Umbilical cord (tissue), 2 donors: ENCODE measurements around the gene TRPV3. TPM values are rescaled to one million over a fixed set of nuclear protein-coding genes. Genes with fewer than 3 reads are reported as not detected.
"Not testable (repeated sequence)": the region's sequence is repeated elsewhere in the genome, so short reads cannot be mapped to it uniquely, and the experiment has no call there.

Experiments
- DNase-seq: peaks from one replicate; pipeline ENCODE4 v3.0.0-alpha.2; 2015; ENCODE audit warnings: low spot score
- total RNA-seq: library from RNA; depleted of rRNA; stranded (reverse); fragments of >200 nt; gene quantifications from one replicate; pipeline ENCODE4 v1.2.3, GENCODE V29; 2014; ENCODE audit warnings: low replicate concordance; ENCODE audit not compliant: insufficient read depth

The TRPV3 gene
- total RNA-seq = 8.9 TPM

- DNase-seq = peak; percentile 50
These were observed at the start of gene TRPV3 for GRCh38 chr17:3557768-3558583. Gene TRPV3, minus strand, starts transcription at chr17:3557812. Its CDS starts 2,962 bp downstream, at chr17:3554850.

GRCh38 chr17:3603870-3604259, 46.3 kb upstream of the TRPV3 start:
- no peak for DNase-seq

DNA sequence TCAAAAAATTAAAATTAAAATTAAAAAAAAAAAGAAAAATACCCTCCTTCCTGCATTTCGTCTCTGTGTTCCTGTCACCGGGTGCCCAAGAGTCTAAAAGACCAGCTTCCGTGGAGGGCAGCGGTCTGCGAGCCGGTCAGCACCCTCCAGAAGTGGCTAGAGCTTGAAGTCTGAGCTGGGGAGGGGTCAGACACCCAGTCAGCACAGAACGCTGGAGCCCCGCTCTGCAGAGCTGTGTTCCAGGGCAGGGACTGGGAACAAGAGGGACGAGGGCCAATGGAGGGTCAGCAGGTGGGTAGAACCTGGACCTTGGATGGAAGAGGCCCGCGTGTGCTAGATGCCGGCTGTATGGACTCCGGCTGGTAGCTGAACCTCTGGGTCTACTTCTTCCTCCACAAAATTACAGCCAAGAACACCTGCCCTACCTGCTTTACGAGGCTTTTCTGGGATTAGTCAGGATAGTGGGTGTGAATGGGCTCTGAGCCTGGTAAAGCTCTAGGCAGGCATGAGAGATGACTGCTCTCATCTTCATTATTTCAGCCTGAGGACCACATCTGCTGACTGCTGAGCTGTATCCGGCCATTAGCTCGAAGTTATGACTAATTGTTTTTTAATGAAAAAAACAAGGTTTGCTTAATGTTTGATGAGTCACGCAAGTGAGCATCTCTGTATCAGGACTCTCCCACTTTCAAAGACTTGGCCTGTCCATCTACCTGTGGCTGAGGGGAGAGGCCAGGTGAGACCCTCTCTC, 45.7 kb upstream of the TRPV3 start:
- no peak for DNase-seq

DNA sequence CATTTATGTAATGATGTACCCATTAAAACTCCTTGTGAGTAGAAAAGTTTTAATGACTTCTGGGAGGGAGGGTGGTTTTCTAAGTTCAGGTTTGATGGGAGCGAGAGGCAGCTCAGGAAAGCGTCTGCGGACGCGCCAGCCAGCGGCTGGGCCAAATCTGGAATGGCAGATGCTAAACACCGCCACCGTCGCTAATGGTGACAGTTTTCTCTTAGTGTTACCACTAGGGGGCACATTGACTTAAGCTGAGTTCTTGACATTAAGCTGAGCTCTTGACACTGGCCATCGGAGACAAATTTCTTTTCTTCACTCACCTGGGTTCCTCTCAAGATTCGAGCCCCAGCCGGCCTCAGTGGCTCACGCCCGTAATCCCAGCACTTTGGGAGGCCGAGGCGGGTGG, 44.9 kb upstream of the TRPV3 start:
- peak; percentile 12 for DNase-seq

GRCh38 chr17:3600529-3601205, 43.1 kb upstream of the TRPV3 start:
- DNase-seq = no peak

- DNase-seq = no peak
These were observed 40.5 kb upstream of the TRPV3 start for GRCh38 chr17:3598078-3598477.

DNA sequence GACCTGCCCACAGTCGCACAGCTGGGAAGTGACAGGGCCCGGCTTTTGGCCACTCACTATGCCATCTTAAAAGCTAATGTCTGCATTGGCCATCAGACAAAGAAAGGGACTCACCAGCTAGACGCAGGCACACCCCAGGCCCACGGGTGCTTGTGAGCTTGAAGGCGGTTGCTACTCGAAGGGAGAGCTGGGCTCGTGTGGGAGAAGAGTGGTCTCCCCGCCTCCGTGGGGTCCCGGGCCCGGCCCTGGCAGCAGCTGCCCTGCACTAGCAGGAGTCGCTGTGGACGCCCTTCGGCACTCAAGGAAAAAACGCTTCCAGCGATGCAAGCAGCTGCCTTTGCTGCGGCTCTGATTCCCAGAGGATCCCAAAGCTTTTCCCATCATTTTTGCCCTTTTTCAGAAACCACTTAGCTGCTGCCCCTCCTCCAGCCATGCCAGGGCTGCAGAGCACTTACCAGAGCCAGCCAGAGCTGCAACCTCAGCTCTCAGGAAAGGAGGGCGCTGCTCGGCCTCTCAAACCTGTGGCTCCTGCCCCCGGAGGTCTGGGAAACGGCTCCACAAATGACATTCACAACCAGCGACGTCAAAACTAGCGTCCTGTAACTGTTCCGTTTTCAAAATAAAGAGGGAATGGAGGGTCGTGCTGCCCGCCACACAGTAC, 39.3 kb upstream of the TRPV3 start:
- no peak for DNase-seq

GRCh38 chr17:3594976-3595375, 37.4 kb upstream of the TRPV3 start:
- no peak for DNase-seq

DNA sequence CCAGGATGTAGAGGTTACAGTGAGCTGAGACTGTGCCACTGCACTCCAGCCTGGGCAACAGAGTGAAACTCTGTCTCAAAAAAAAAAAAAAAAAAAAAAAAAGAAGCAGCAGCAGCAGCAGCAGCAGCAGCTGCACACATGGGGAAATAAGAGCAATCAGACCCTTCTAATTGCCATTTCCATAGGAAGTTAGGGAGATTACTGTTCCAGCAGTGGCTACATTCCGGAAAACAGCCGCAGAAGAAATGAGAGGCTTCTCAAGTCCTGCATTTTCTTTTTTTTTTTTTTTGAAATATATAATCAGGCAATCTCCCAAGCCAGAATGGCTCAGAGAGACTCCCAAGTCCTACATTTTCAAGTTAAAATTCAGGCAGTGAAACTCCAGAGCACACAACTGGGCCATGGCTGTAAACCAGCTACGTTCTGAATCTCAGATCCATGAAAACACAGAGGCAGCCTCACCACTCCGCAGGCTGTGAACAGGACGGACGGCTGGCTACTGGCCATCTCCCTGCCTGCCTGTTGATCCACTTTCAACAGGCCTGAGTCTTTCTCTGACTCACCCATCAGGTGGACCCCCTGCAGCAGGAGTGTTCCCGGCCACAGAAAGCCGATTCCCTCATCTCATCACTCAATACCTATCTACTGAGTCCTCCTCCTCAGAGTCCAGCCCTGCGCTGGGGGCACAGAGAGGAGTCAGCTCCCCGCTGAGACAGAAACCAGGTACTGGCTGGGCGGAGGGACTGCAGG, 36.6 kb upstream of the TRPV3 start:
- peak; percentile 14 for DNase-seq

DNA sequence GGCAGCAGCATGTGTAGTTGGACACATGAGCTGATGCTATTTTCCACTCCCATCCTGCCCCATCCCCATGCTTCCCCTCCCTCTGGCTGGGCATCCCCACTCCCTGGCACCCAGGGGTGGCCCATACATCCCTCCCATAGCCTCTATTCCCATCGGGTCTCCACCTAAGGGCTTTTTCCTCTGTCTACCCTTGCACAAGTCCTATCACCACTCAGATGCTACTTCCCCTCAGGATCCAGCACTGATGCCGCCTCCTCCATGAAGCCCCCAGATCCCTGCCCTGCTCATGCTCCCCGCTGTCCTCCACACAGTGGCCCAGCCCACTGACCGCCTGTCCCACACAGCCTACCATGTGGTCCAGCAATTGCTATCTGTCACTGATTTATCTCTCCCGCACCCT, 35.8 kb upstream of the TRPV3 start:
- DNase-seq = no peak

DNA sequence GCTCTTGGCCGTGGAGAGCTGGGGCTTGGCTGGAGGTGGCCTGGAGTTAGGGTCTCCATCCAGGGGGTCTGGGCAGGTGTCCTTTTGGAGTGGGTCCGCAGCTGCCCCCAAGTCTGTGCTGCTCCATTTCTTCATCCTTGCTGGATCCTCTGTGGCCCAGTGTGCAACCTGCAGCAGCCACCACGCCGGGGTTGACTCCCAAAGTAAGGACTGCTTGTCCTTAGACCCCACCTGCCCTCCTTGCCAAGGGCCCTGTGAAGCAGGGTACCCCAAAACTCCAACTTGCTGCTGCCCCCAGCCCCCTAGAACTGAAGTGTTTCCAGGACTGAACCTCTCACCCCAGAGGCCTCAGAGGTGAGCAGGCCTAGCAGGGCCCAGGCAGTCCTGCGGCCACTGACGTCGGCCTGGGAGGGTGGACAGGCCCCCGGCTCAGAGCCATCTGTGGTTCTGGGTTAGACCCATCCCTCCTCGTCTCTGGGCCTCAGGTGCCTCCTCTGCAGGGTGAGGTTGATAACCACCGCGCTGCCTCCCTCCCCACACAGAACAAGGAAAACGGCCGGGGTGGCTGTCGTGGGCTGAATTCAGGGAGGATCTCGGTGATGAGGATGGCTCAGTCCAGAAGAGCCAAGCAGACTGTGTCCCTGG, 34.7 kb upstream of the TRPV3 start:
- no peak for DNase-seq

DNA sequence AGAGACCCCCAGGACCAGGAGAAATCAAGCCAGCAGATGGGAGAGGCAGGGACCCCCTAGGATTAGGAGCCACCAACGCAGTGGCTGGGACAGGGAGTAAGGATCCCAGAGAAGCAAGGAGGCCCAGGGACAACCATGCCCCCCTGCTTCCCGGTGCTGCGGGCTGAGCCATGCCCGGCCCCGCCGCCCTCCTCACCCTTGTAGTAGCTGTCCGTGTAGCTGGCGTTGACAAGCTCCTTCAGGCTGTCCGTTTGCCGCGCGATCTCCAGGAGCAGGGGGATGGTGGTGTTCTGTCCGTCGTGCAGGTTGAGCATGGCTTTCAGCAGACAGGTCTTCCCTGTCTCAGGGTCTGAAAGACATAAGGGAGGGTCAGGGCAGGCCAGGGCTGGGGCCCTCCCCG, 33.2 kb upstream of the TRPV3 start:
- no peak for DNase-seq

DNA sequence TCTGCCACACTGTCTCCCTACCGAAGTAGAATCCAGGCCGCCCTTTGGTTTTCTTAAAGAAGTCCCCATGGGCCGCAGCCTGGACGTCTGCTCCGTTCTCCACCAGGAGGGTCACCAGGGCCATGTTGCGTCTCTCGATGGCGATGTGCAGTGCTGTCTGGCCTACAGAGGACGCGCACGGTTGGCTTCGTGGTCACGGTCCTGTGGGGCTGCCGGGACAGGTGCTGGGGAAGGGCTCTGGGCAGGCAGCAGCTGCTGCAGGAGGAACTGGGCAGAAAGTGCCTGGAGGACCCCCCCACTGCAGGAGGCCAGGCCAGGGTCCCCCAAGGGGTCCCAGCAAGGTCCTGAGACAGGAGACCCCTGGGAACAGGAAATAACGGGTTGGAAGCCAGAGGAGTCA, 32.6 kb upstream of the TRPV3 start:
- no peak for DNase-seq

DNA sequence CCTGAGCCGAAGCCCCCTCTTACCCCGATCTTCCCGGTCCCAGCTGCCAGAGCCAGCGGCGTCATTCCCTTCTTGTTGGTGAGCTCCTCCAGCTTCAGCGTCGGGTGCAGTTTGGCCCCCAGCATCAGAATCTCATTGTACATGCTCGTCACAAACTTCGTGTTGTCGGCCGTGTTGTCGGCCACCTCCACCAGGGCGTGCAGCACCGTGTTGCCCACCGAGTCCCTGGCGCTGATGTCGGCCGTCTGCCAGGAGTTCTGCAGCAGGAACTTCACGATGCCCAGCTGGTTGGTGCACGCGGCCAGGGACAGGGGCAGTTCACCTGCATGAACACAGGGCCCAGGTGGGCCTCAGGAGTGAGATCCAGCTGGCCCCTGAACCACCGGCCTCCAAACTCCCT, 32.2 kb upstream of the TRPV3 start:
- no peak for DNase-seq

DNA sequence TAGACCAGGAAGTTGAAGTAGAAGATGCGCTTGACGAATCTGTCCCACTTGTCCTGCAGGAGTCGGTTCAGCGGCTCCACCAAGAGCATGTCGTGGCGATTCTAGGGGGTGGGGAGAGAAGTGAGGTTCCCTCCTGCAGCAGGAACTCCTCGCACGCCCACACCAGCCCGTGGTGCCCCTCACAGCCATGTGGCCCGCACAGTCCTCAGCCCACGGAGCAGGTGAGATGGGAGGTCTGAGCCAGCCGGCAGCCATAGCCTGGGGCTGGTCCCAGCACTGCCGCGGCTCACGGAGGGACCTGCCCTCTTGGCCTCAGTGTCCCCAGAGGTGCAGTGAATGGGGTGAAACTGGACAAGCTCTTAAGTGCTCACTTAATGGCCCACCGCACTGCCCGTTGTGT, 28.2 kb upstream of the TRPV3 start:
- no peak for DNase-seq

DNA sequence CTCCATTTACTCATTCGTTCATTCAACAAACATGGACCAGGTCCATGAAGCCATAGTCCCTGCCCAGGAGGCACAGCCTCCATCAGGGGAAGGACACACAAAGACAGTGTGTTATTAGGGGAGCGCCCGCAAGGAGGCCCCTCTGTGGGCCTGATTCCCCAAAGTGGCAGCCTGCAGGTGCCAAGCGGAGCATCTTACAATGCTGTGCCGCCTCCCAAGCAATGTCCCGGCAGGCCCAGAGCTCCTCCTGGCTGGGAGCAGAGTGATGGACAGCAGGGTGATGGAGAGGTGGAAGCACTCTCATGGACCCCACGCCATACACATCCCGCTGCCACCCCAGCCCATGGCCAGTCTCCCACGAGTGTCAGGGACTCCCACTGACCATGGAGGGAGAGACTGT, 25.8 kb upstream of the TRPV3 start:
- no peak for DNase-seq

DNA sequence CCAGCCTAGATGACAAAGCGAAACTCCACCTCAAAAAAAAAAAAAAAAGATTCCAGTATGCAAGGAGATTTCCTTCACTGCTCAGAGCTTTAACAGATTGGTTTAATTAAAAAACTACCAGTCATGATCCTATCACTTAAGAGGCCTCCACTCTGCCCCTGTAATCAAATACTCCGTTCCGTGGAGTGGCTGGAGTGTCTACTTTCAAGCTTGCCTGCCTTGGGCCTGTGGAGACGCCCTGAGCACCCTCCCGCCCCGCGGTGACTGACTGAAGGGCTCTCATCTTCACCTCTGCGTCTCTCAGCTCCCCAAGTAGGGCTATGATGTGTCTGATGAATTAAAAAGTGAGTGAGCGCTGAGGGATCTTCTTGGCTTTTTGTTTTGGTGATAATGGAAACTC, 25.3 kb upstream of the TRPV3 start:
- DNase-seq = no peak

- DNase-seq = not testable (repeated sequence)
These were observed 21.1 kb upstream of the TRPV3 start for GRCh38 chr17:3578667-3579066.

- DNase-seq = no peak
These were observed 19.4 kb upstream of the TRPV3 start for GRCh38 chr17:3576970-3577369.

- no peak for DNase-seq
These were observed 17.9 kb upstream of the TRPV3 start for GRCh38 chr17:3575511-3575910.

- DNase-seq = no peak
These were observed 16.6 kb upstream of the TRPV3 start for GRCh38 chr17:3574231-3574630.
